ENCODE data around the gene DOP1B. TPM values are rescaled to one million over a fixed set of nuclear protein-coding genes. Genes with fewer than 3 reads are reported as not detected.
"Not testable (repeated sequence)": the region's sequence is repeated elsewhere in the genome, so short reads cannot be mapped to it uniquely, and the experiment has no call there.

DOP1B gene
- total RNA-seq, 4 donors from 2014 or later = 20.0 to 47.3 (median 33.5) TPM

DNA sequence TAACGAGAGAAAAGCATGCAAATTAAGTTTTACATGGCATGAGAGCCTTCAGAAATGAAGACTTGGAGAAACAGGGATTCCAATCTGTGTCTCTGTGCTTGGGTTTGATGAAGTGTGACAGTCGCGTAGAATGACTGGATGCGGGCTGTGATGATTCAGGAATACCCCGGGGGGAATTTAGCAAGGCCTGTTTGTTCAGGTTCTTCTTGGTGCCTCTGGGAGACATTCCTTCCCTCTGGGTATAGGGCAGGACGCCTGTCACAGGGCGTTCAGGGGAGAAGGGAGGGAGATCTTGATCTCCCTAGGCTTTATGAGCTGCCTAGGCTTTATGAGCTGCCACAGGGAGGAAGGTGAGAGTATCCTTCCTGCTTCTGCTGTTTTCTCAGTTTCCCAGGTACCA is 36.6 kb downstream of the DOP1B start:
- intact Hi-C loops (cut with DNase I; ENCODE audit: low total_unique reads) = loop anchor here (10.0 kb wide), 1 partner anchor 52 kb away; no protein-coding TSS in a partner anchor
- TF ChIP-seq, protein P1, sequence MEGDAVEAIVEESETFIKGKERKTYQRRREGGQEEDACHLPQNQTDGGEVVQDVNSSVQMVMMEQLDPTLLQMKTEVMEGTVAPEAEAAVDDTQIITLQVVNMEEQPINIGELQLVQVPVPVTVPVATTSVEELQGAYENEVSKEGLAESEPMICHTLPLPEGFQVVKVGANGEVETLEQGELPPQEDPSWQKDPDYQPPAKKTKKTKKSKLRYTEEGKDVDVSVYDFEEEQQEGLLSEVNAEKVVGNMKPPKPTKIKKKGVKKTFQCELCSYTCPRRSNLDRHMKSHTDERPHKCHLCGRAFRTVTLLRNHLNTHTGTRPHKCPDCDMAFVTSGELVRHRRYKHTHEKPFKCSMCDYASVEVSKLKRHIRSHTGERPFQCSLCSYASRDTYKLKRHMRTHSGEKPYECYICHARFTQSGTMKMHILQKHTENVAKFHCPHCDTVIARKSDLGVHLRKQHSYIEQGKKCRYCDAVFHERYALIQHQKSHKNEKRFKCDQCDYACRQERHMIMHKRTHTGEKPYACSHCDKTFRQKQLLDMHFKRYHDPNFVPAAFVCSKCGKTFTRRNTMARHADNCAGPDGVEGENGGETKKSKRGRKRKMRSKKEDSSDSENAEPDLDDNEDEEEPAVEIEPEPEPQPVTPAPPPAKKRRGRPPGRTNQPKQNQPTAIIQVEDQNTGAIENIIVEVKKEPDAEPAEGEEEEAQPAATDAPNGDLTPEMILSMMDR (IDR thresholded peaks at IDR 0.05) = no peak
- no peak for TF ChIP-seq POLR2A (IDR thresholded peaks at IDR 0.05)
- WGBS, 2 donors = 49 to 61% methylated on average over 7 of the region's 7 CpGs
- peak in 1 of 2 donors; percentile 30 for DNase-seq (ENCODE audit: low spot score in 2 of 2)
- H3K4me3 ChIP-seq (ENCODE audit: low read depth, poor library complexity, severe bottlenecking) = no peak overlapping the region

- no peak for DNase-seq (ENCODE audit: low spot score in 2 of 2)
- intact Hi-C loops (cut with DNase I; ENCODE audit: low total_unique reads) = loop anchor here (10.0 kb wide), 1 partner anchor 51 kb away; no protein-coding TSS in a partner anchor
- H3K4me3 ChIP-seq (ENCODE audit: low read depth, poor library complexity, severe bottlenecking) = no peak overlapping the region
- 45 to 57% methylated on average over 3 of the region's 3 CpGs for WGBS, 2 donors
- TF ChIP-seq POLR2A (IDR thresholded peaks at IDR 0.05) = no peak
- TF ChIP-seq, protein P1 (IDR thresholded peaks at IDR 0.05) = no peak
Measured at GRCh38 chr21:36194024-36194423, 37.4 kb downstream of the DOP1B start.

GRCh38 chr21:36195613-36196012 is 39.0 kb downstream of the DOP1B start:
- H3K4me3 ChIP-seq (ENCODE audit: low read depth, poor library complexity, severe bottlenecking) = no peak overlapping the region
- TF ChIP-seq POLR2A (IDR thresholded peaks at IDR 0.05) = no peak
- TF ChIP-seq, protein P1 (IDR thresholded peaks at IDR 0.05) = no peak
- 92 to 97% methylated on average over 1 of the region's 1 CpG for WGBS, 2 donors
- DNase-seq (ENCODE audit: low spot score in 2 of 2) = no peak
- intact Hi-C loops (cut with DNase I; ENCODE audit: low total_unique reads) = loop anchor here (10.0 kb wide), 1 partner anchor 49 kb away; no protein-coding TSS in a partner anchor

DNA sequence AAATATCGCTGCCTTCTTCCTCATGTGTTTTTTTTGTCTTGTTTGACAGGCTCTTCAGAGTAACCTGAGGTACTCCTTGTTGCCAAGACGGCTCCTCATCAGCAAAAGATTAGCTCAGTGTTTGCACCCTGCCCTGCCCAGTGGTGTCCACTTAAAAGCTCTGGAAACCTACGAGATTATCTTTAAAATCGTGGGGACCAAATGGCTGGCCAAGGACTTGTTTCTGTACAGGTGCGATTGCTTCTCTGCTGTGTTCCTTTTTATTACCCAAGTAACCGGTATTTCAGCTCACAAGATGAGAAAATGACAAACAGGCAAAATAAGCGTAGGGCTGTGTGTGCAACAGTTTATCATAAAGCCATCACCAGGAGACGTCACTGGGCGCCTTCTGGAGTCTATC is 42.4 kb downstream of the DOP1B start:
- 82 to 83% methylated on average over 9 of the region's 9 CpGs for WGBS, 2 donors
- DNase-seq (ENCODE audit: low spot score in 2 of 2) = no peak
- intact Hi-C loops (cut with DNase I; ENCODE audit: low total_unique reads) = loop anchor here (10.0 kb wide), 1 partner anchor 46 kb away; no protein-coding TSS in a partner anchor
- TF ChIP-seq POLR2A (IDR thresholded peaks at IDR 0.05) = no peak
- TF ChIP-seq, protein P1 (IDR thresholded peaks at IDR 0.05) = no peak
- no peak overlapping the region for H3K4me3 ChIP-seq (ENCODE audit: low read depth, poor library complexity, severe bottlenecking)

GRCh38 chr21:36199575-36199974 is 43.0 kb downstream of the DOP1B start:
- intact Hi-C loops (cut with DNase I; ENCODE audit: low total_unique reads) = loop anchor here (10.0 kb wide), 1 partner anchor 45 kb away; no protein-coding TSS in a partner anchor
- DNase-seq (ENCODE audit: low spot score in 2 of 2); H3K4me3 ChIP-seq (ENCODE audit: low read depth, poor library complexity, severe bottlenecking): not testable (repeated sequence)
- 89 to 95% methylated on average over 5 of the region's 5 CpGs for WGBS, 2 donors

DNA sequence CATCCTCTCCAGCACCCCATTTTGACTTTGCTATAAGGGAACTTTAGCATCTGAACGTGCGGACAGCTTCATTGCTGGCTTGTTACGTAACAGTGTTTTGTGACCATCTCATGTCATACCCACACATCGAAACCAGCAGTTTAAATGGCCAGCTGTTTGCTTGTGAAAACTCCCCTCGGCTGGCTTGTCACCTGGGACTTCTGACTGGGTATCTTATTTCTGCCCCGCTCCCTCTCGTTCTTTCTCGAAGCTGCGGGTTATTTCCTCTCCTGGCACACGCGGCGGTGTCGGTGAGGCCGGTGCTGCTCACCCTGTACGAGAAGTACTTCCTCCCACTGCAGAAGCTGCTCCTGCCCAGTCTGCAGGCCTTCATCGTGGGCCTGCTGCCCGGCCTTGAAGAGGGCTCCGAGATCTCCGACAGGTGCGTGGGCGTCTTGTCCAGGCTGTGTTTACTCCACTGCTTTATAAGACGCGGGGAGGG is 43.5 kb downstream of the DOP1B start:
- 91 to 97% methylated on average over 22 to 23 of the region's 23 CpGs for WGBS, 2 donors
- intact Hi-C loops (cut with DNase I; ENCODE audit: low total_unique reads) = loop anchor here (10.0 kb wide), 1 partner anchor 75 kb away; no protein-coding TSS in a partner anchor
- no peak overlapping the region for H3K4me3 ChIP-seq (ENCODE audit: low read depth, poor library complexity, severe bottlenecking)

More for the DNA sequence above, 43.5 kb downstream of the DOP1B start:
- no peak for DNase-seq (ENCODE audit: low spot score in 2 of 2)
- no peak for TF ChIP-seq POLR2A (IDR thresholded peaks at IDR 0.05)
- TF ChIP-seq, protein P1 (IDR thresholded peaks at IDR 0.05) = no peak

Measured in lower leg skin (tissue), 4 donors.